Neural progenitor cell (in vitro differentiated cells): ENCODE data around the gene KY.

Experiments
- EZH2 ChIP-seq: fragments of 200-600 bp; sonication (generic); IDR thresholded peaks from 2 replicates; pipeline ENCODE4 v1.6.1; 2017; ENCODE audit warnings: antibody characterized with exemption, mild to moderate bottlenecking, moderate library complexity
- TF ChIP-seq, protein P1 (sequence below): fragments of 200-600 bp; sonication (generic); IDR thresholded peaks from 2 replicates; pipeline ENCODE4 v1.5.1; 2017; ENCODE audit warnings: antibody characterized with exemption, mild to moderate bottlenecking

DNA sequence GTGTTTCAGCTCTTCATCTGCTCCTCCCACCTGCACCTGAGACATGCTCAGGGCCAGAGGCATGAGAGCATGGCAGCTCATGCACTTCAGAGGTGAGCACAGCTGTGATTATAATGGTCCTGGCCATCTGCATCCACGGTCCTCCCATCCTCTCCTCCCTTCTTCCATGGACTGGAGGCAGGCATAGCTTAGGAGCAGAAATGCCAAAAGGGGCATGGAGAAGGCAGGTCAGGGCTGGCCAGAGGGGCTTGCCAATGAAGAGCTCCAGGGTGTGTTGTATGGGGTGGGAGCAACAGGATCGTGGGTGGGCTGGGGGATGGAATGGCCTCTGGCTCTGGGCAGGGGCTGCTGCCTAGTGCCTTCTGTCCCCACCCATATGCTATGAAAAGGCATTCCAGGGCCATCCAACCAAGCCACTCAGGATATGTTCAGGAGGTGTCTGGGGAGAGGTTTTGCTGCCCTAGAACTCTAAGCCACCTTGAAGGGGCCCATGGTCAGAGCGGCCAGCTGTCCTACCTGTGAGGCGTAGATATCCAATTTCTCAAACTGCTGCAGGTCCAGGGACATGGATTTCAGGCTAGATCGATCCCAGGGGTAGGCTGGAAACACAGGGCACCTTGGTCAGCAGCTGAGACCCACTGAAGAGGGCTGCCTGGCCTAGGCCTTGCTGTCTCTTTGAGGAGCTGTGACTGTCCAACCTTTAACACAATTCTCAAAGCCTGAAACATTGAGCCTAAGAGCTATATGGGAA, 26.1 kb downstream of the KY start:
- TF ChIP-seq, protein P1, sequence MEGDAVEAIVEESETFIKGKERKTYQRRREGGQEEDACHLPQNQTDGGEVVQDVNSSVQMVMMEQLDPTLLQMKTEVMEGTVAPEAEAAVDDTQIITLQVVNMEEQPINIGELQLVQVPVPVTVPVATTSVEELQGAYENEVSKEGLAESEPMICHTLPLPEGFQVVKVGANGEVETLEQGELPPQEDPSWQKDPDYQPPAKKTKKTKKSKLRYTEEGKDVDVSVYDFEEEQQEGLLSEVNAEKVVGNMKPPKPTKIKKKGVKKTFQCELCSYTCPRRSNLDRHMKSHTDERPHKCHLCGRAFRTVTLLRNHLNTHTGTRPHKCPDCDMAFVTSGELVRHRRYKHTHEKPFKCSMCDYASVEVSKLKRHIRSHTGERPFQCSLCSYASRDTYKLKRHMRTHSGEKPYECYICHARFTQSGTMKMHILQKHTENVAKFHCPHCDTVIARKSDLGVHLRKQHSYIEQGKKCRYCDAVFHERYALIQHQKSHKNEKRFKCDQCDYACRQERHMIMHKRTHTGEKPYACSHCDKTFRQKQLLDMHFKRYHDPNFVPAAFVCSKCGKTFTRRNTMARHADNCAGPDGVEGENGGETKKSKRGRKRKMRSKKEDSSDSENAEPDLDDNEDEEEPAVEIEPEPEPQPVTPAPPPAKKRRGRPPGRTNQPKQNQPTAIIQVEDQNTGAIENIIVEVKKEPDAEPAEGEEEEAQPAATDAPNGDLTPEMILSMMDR, result no peak
- TF ChIP-seq EZH2, result no peak
